Endothelial cell of umbilical vein (primary cell): Measurements from ENCODE around the gene VWCE. TPM values are rescaled to one million over a fixed set of nuclear protein-coding genes. Genes with fewer than 3 reads are reported as not detected.

Source experiments
- BruUV-seq: library from RNA; stranded (reverse); fragments of 400-500 nt; replicated peaks from 2 replicates; lab custom pipeline; 2021; lab: Mats Ljungman, UMichigan
- CTCF ChIA-PET: fragments of 300-600, 350-600 bp; sonication (Branson Sonifier 250); formaldehyde crosslinking; loops from one replicate; lab custom pipeline; 2021; ENCODE audit warnings: antibody characterized with exemption, inconsistent platforms; lab: Charles Lee
- POLR2A ChIA-PET: fragments of 300-600, 350-600 bp; sonication (Branson Sonifier 250); formaldehyde crosslinking; loops from one replicate; lab custom pipeline; 2021; ENCODE audit warnings: antibody characterized with exemption, inconsistent platforms; lab: Charles Lee
- DNase-seq: peaks from one replicate; pipeline ENCODE4 v3.0.0-alpha.2; 2011; ENCODE audit warnings: low read depth, low spot score
- FAIRE-seq: peaks from 2 replicates; lab custom pipeline; 2011; peaks lifted over from hg19 to GRCh38; lab: Jason Lieb, UNC
- H2AFZ ChIP-seq: 2 replicates; pipeline ENCODE4 v1.6.0; 2012; ENCODE audit warnings: low read depth, low read length, control low read depth, inconsistent platforms
- H3K27ac ChIP-seq: 2 replicates; pipeline ENCODE4 v1.5.1; 2011; ENCODE audit warnings: low read depth, mild to moderate bottlenecking, control low read depth, low read length, moderate library complexity; ENCODE audit not compliant: insufficient read depth
- H3K27me3 ChIP-seq, 2 experiments: 2 replicates each; pipeline versions ENCODE4 v1.6.0 to v1.6.1; 2011; ENCODE audit warnings: low read length in 2 of 2, mixed read lengths in 1 of 2; ENCODE audit not compliant: control insufficient read depth in 2 of 2, insufficient read depth in 2 of 2
- H3K36me3 ChIP-seq, 2 experiments: 2 replicates in 1 of 2; 3 replicates in 1 of 2; pipeline ENCODE4 v1.5.1; 2011; ENCODE audit warnings: low read length in 2 of 2, mild to moderate bottlenecking in 1 of 2, moderate library complexity in 1 of 2; ENCODE audit not compliant: control insufficient read depth in 2 of 2, insufficient read depth in 2 of 2; ENCODE audit errors: extremely low read depth in 1 of 2
- H3K4me1 ChIP-seq: 3 replicates; pipeline ENCODE4 v1.5.1; 2011; ENCODE audit warnings: mild to moderate bottlenecking, low read length; ENCODE audit not compliant: control insufficient read depth, insufficient read depth; ENCODE audit errors: extremely low read depth
- H3K4me2 ChIP-seq: 2 replicates; pipeline ENCODE4 v1.6.1; 2011; ENCODE audit warnings: low read length, control low read depth, mixed read lengths; ENCODE audit not compliant: insufficient read depth
- H3K4me3 ChIP-seq, 3 experiments: fragments of 200-600 bp in 1 of 3; sonication (generic), shearing (Covaris generic) in 1 of 3; replicated peaks in 1 of 3; 2 replicates each; pipeline ENCODE4 v1.5.1; 2011 to 2016; ENCODE audit warnings: control low read depth in 3 of 3, low read length in 3 of 3, mild to moderate bottlenecking in 2 of 3, inconsistent platforms in 1 of 3, low read depth in 1 of 3, moderate library complexity in 1 of 3; ENCODE audit not compliant: insufficient read depth in 1 of 3
- H3K79me2 ChIP-seq: 2 replicates; pipeline ENCODE4 v1.6.0; 2012; ENCODE audit warnings: low read length, inconsistent platforms; ENCODE audit not compliant: control insufficient read depth, insufficient read depth
- H3K9ac ChIP-seq: replicated peaks from 2 replicates; pipeline ENCODE3; 2011; ENCODE audit warnings: low read length, control low read depth; ENCODE audit not compliant: insufficient read depth; ENCODE audit errors: extremely low read depth
- H3K9me1 ChIP-seq: replicated peaks from 3 replicates; pipeline ENCODE4 v1.6.0; 2011; ENCODE audit warnings: mild to moderate bottlenecking, low read length; ENCODE audit not compliant: control insufficient read depth, insufficient read depth; ENCODE audit errors: extremely low read depth
- H3K9me3 ChIP-seq: replicated peaks from 2 replicates; pipeline ENCODE4 v1.5.1; 2012; ENCODE audit warnings: low read length, inconsistent platforms; ENCODE audit not compliant: control insufficient read depth, insufficient read depth
- H4K20me1 ChIP-seq: replicated peaks from 2 replicates; pipeline ENCODE3; 2011; ENCODE audit warnings: mild to moderate bottlenecking, low read length; ENCODE audit not compliant: control insufficient read depth, insufficient read depth; ENCODE audit errors: extremely low read depth
- EZH2 ChIP-seq: IDR thresholded peaks from 2 replicates; pipeline ENCODE4 v1.6.1; 2012; ENCODE audit warnings: borderline replicate concordance, low read depth, mild to moderate bottlenecking, moderate library complexity, low read length, inconsistent platforms; ENCODE audit not compliant: severe bottlenecking
- FOS ChIP-seq: IDR thresholded peaks from 2 replicates; pipeline ENCODE4 v1.6.1; 2011; ENCODE audit warnings: mild to moderate bottlenecking, low read length, moderate library complexity, borderline replicate concordance; ENCODE audit not compliant: insufficient read depth
- GATA2 ChIP-seq: IDR thresholded peaks from 2 replicates; pipeline ENCODE4 v1.7.0; 2011; ENCODE audit warnings: low read depth, mild to moderate bottlenecking, moderate library complexity, mixed read lengths, low read length; ENCODE audit not compliant: insufficient read length, insufficient read depth
- JUN ChIP-seq: IDR thresholded peaks from 2 replicates; pipeline ENCODE4 v1.6.1; 2011; ENCODE audit warnings: borderline replicate concordance, low read depth; ENCODE audit not compliant: insufficient read length, insufficient read depth
- MAX ChIP-seq: IDR thresholded peaks from 2 replicates; pipeline ENCODE4 v1.6.1; 2011; ENCODE audit not compliant: insufficient read depth, insufficient read length
- MYC ChIP-seq: IDR thresholded peaks from one replicate; pipeline ENCODE4 v1.6.1; 2011; ENCODE audit warnings: mild to moderate bottlenecking, low read depth, low read length
- POLR2A ChIP-seq: IDR thresholded peaks from 2 replicates; pipeline ENCODE4 v1.6.1; 2012; ENCODE audit warnings: low read depth, mild to moderate bottlenecking, control low read depth, low read length
- POLR2AphosphoS5 ChIP-seq: IDR thresholded peaks from 2 replicates; pipeline ENCODE4 v1.6.1; 2012; ENCODE audit warnings: low read depth, mild to moderate bottlenecking, control low read depth, low read length, moderate library complexity; ENCODE audit not compliant: insufficient read depth
- dilution Hi-C: fragments of 300-500 bp; cut with MboI; formaldehyde crosslinking; loops from one replicate; pipeline ENCODE4 v1.15.0; 2019; ENCODE audit warnings: low sequenced_read_pairs; ENCODE audit not compliant: extremely low pct_ligation_motif_present
- intact Hi-C: fragments of 100-400 bp; cut with micrococcal nuclease; formaldehyde crosslinking; loops from one replicate; pipeline ENCODE4 v1.10.0; 2022
- polyA plus RNA-seq, 4 experiments: library from polyadenylated mRNA; depleted of rRNA in 3 of 4; stranded (reverse) in 3 of 4; unstranded in 1 of 4; fragments of >200 nt; gene quantifications; 2 replicates each; pipeline versions ENCODE4 v1.2.1 to v1.2.3, GENCODE V29; 2011 to 2012; ENCODE audit warnings: missing spikeins in 1 of 4
- total RNA-seq: library from RNA; stranded (reverse); gene quantifications from 2 replicates; pipeline ENCODE4 v1.2.3, GENCODE V29; 2021
- TF ChIP-seq, protein P1 (sequence below), 2 donors: IDR thresholded peaks; 1 replicate in 1 of 2; 2 replicates in 1 of 2; pipeline ENCODE4 v1.5.1; 2011; ENCODE audit warnings: low read length in 2 of 2, mild to moderate bottlenecking in 2 of 2, moderate library complexity in 2 of 2, control low read depth in 1 of 2, inconsistent platforms in 1 of 2, low read depth in 1 of 2; ENCODE audit not compliant: insufficient read depth in 1 of 2; ENCODE audit errors: extremely low read depth in 1 of 2

VWCE gene
- total and polyA plus RNA-seq, 2 donors (not counting 3 experiments of a cell fraction or from before 2014, with no cell fraction given): 6.5 to 14.4 TPM

DNA sequence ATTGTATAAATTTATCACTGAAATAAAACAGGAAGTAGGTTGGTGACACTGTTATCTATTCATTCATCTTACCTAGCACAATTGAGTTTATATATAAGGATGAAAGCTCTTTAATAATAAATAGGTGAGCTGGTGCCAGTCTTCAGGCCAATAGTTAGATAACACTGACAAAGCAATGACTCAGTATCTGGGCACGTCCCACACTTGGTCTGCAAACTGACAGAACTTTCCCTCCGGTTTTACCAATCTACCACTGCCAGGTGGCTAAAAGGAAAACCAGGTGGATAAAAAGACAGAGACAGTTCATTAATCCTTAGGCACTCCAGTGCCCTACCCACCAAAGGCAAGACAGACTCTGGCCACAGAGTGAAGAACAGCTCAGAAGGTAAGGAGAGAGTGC is 20.1 kb upstream of the VWCE start:
- Histone ChIP-seq H3K4me1 (no peaks in the 10 kb centered on the region), H3K4me3 (no peak overlapping the region), H3K9me3 (no peaks in the 10 kb centered on the region), H2AFZ (no peak overlapping the region), H3K79me2 (no peaks in the 10 kb centered on the region), H3K27ac (no peak overlapping the region), H3K9ac (no peak overlapping the region), H4K20me1 (no peaks in the 10 kb centered on the region), H3K4me2 (no peak overlapping the region), H3K9me1 (no peaks in the 10 kb centered on the region), H3K36me3 (peaks cover 34 to 48% of the 10 kb centered on the region in 2 experiments), H3K27me3 (no peaks in the 10 kb centered on the region)
- ChIA-PET CTCF (interaction anchor here (0.9 to 3.0 kb wide), 2 partner anchors 14 to 70 kb away, joined by 4 to 15 read pairs; no protein-coding TSS in a partner anchor), POLR2A (interaction anchor here (0.6 kb wide), 1 partner anchor 10 kb away, joined by 3 read pairs; no protein-coding TSS in a partner anchor)
- DNase-seq (no peak), FAIRE-seq (no peak)
- BruUV-seq: no TSS peak
- no peak for TF ChIP-seq FOS
- no peak for TF ChIP-seq POLR2AphosphoS5
- TF ChIP-seq MYC: no peak
- TF ChIP-seq, protein P1, sequence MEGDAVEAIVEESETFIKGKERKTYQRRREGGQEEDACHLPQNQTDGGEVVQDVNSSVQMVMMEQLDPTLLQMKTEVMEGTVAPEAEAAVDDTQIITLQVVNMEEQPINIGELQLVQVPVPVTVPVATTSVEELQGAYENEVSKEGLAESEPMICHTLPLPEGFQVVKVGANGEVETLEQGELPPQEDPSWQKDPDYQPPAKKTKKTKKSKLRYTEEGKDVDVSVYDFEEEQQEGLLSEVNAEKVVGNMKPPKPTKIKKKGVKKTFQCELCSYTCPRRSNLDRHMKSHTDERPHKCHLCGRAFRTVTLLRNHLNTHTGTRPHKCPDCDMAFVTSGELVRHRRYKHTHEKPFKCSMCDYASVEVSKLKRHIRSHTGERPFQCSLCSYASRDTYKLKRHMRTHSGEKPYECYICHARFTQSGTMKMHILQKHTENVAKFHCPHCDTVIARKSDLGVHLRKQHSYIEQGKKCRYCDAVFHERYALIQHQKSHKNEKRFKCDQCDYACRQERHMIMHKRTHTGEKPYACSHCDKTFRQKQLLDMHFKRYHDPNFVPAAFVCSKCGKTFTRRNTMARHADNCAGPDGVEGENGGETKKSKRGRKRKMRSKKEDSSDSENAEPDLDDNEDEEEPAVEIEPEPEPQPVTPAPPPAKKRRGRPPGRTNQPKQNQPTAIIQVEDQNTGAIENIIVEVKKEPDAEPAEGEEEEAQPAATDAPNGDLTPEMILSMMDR (IDR thresholded peaks at IDR 0.05; ENCODE audit: extremely low read depth in 1 of 2, insufficient read depth in 1 of 2, low read depth in 1 of 2, low read length in 2 of 2): no peak
- TF ChIP-seq POLR2A: no peak
- no peak for TF ChIP-seq MAX
- no peak for TF ChIP-seq JUN
- TF ChIP-seq EZH2: no peak
- TF ChIP-seq GATA2: no peak
- intact Hi-C loops (no loop called here), dilution Hi-C loops (no loop called here)
